Measurements from ENCODE around the gene SLITRK1.

SLITRK1 gene

GRCh38 chr13:83881140-83881684 lies 1.1 kb downstream of the SLITRK1 start:
- H3K4me3 ChIP-seq (ENCODE audit: low read length), result no peak overlapping the region
- no peak overlapping the region for H3K9ac ChIP-seq (ENCODE audit: low read length)
- H3K27ac ChIP-seq (ENCODE audit: low read depth, low read length), result no peak overlapping the region
- H3K27me3 ChIP-seq (ENCODE audit: control insufficient read depth, insufficient read depth, low read length), result no peaks in the 10 kb centered on the region
- no peaks in the 10 kb centered on the region for H3K4me1 ChIP-seq (ENCODE audit: control insufficient read depth, insufficient read depth, low read length)
- no peaks in the 10 kb centered on the region for H3K36me3 ChIP-seq (ENCODE audit: control insufficient read depth, insufficient read depth, low read length)

- Histone ChIP-seq H3K4me3 (ENCODE audit: low read length) (no peak overlapping the region), H3K27ac (ENCODE audit: low read depth, low read length) (no peak overlapping the region), H3K9ac (ENCODE audit: low read length) (no peak overlapping the region), H3K36me3 (ENCODE audit: control insufficient read depth, insufficient read depth, low read length) (no peaks in the 10 kb centered on the region), H3K4me1 (ENCODE audit: control insufficient read depth, insufficient read depth, low read length) (no peaks in the 10 kb centered on the region), H3K27me3 (ENCODE audit: control insufficient read depth, insufficient read depth, low read length) (no peaks in the 10 kb centered on the region)
These were observed 1.8 kb downstream of the SLITRK1 start for GRCh38 chr13:83880275-83881139.

GRCh38 chr13:83879431-83880171 lies 2.7 kb downstream of the SLITRK1 start:
- H3K4me1 ChIP-seq (ENCODE audit: control insufficient read depth, insufficient read depth, low read length), result no peaks in the 10 kb centered on the region
- H3K36me3 ChIP-seq (ENCODE audit: control insufficient read depth, insufficient read depth, low read length), result no peaks in the 10 kb centered on the region
- H3K9ac ChIP-seq (ENCODE audit: low read length), result no peak overlapping the region
- H3K27me3 ChIP-seq (ENCODE audit: control insufficient read depth, insufficient read depth, low read length), result no peaks in the 10 kb centered on the region
- H3K4me3 ChIP-seq (ENCODE audit: low read length), result peak overlapping the region; percentile 9
- no peak overlapping the region for H3K27ac ChIP-seq (ENCODE audit: low read depth, low read length)

GRCh38 chr13:83878691-83879430 lies 3.4 kb downstream of the SLITRK1 start:
- Histone ChIP-seq H3K27me3 (ENCODE audit: control insufficient read depth, insufficient read depth, low read length) (no peaks in the 10 kb centered on the region), H3K4me3 (ENCODE audit: low read length) (peak overlapping the region; percentile 9), H3K27ac (ENCODE audit: low read depth, low read length) (no peak overlapping the region), H3K36me3 (ENCODE audit: control insufficient read depth, insufficient read depth, low read length) (no peaks in the 10 kb centered on the region), H3K4me1 (ENCODE audit: control insufficient read depth, insufficient read depth, low read length) (no peaks in the 10 kb centered on the region), H3K9ac (ENCODE audit: low read length) (no peak overlapping the region)

GRCh38 chr13:83877651-83878355 lies 4.5 kb downstream of the SLITRK1 start:
- H3K4me1 ChIP-seq (ENCODE audit: control insufficient read depth, insufficient read depth, low read length), result no peaks in the 10 kb centered on the region
- no peak overlapping the region for H3K4me3 ChIP-seq (ENCODE audit: low read length)
- no peaks in the 10 kb centered on the region for H3K27me3 ChIP-seq (ENCODE audit: control insufficient read depth, insufficient read depth, low read length)
- H3K9ac ChIP-seq (ENCODE audit: low read length), result no peak overlapping the region
- H3K27ac ChIP-seq (ENCODE audit: low read depth, low read length), result no peak overlapping the region
- H3K36me3 ChIP-seq (ENCODE audit: control insufficient read depth, insufficient read depth, low read length), result no peaks in the 10 kb centered on the region

GRCh38 chr13:83876546-83876945 lies 5.7 kb downstream of the SLITRK1 start:
- Histone ChIP-seq H3K36me3 (ENCODE audit: control insufficient read depth, insufficient read depth, low read length) (no peaks in the 10 kb centered on the region), H3K4me3 (ENCODE audit: low read length) (no peak overlapping the region), H3K9ac (ENCODE audit: low read length) (no peak overlapping the region), H3K4me1 (ENCODE audit: control insufficient read depth, insufficient read depth, low read length) (no peaks in the 10 kb centered on the region), H3K27me3 (ENCODE audit: control insufficient read depth, insufficient read depth, low read length) (no peaks in the 10 kb centered on the region), H3K27ac (ENCODE audit: low read depth, low read length) (no peak overlapping the region)

GRCh38 chr13:83867708-83868107 lies 14.6 kb downstream of the SLITRK1 start:
- no peak overlapping the region for H3K27ac ChIP-seq (ENCODE audit: low read depth, low read length)
- no peaks in the 10 kb centered on the region for H3K27me3 ChIP-seq (ENCODE audit: control insufficient read depth, insufficient read depth, low read length)
- H3K4me3 ChIP-seq (ENCODE audit: low read length), result no peak overlapping the region
- H3K9ac ChIP-seq (ENCODE audit: low read length), result no peak overlapping the region
- no peaks in the 10 kb centered on the region for H3K36me3 ChIP-seq (ENCODE audit: control insufficient read depth, insufficient read depth, low read length)
- H3K4me1 ChIP-seq (ENCODE audit: control insufficient read depth, insufficient read depth, low read length), result no peaks in the 10 kb centered on the region

- H3K9ac ChIP-seq (ENCODE audit: low read length), result no peak overlapping the region
- no peak overlapping the region for H3K4me3 ChIP-seq (ENCODE audit: low read length)
- no peak overlapping the region for H3K27ac ChIP-seq (ENCODE audit: low read depth, low read length)
- no peaks in the 10 kb centered on the region for H3K27me3 ChIP-seq (ENCODE audit: control insufficient read depth, insufficient read depth, low read length)
- H3K4me1 ChIP-seq (ENCODE audit: control insufficient read depth, insufficient read depth, low read length), result no peaks in the 10 kb centered on the region
- H3K36me3 ChIP-seq (ENCODE audit: control insufficient read depth, insufficient read depth, low read length), result no peaks in the 10 kb centered on the region
These were observed 16.8 kb downstream of the SLITRK1 start for GRCh38 chr13:83865161-83866137.

GRCh38 chr13:83853771-83854170 lies 28.5 kb downstream of the SLITRK1 start:
- Histone ChIP-seq H3K4me1 (ENCODE audit: control insufficient read depth, insufficient read depth, low read length) (no peaks in the 10 kb centered on the region), H3K4me3 (ENCODE audit: low read length) (no peak overlapping the region), H3K36me3 (ENCODE audit: control insufficient read depth, insufficient read depth, low read length) (no peaks in the 10 kb centered on the region), H3K27ac (ENCODE audit: low read depth, low read length) (no peak overlapping the region), H3K27me3 (ENCODE audit: control insufficient read depth, insufficient read depth, low read length) (no peaks in the 10 kb centered on the region), H3K9ac (ENCODE audit: low read length) (no peak overlapping the region)

- Histone ChIP-seq H3K4me1 (ENCODE audit: control insufficient read depth, insufficient read depth, low read length) (no peaks in the 10 kb centered on the region), H3K9ac (ENCODE audit: low read length) (no peak overlapping the region), H3K4me3 (ENCODE audit: low read length) (no peak overlapping the region), H3K27ac (ENCODE audit: low read depth, low read length) (no peak overlapping the region), H3K27me3 (ENCODE audit: control insufficient read depth, insufficient read depth, low read length) (no peaks in the 10 kb centered on the region), H3K36me3 (ENCODE audit: control insufficient read depth, insufficient read depth, low read length) (no peaks in the 10 kb centered on the region)
These were observed 37.2 kb downstream of the SLITRK1 start for GRCh38 chr13:83845106-83845505.

- Histone ChIP-seq H3K27me3 (ENCODE audit: control insufficient read depth, insufficient read depth, low read length) (no peaks in the 10 kb centered on the region), H3K36me3 (ENCODE audit: control insufficient read depth, insufficient read depth, low read length) (no peaks in the 10 kb centered on the region), H3K4me3 (ENCODE audit: low read length) (no peak overlapping the region), H3K4me1 (ENCODE audit: control insufficient read depth, insufficient read depth, low read length) (no peaks in the 10 kb centered on the region), H3K9ac (ENCODE audit: low read length) (no peak overlapping the region), H3K27ac (ENCODE audit: low read depth, low read length) (no peak overlapping the region)
These were observed 43.1 kb downstream of the SLITRK1 start for GRCh38 chr13:83839146-83839545.
